NCI-H510A treated with DMSO at 0.1 percent for 48 hours (cell line): Measurements from ENCODE around the gene COL28A1.
"Not testable (repeated sequence)": the region's sequence is repeated elsewhere in the genome, so short reads cannot be mapped to it uniquely, and the experiment has no call there.

Experiments
- DNase-seq: peaks from one replicate; lab custom pipeline; 2025; lab: John Stamatoyannopoulos, UW

COL28A1 gene

GRCh38 chr7:7517754-7518153, 17.9 kb downstream of the COL28A1 start:
- DNase-seq, result no peak

GRCh38 chr7:7516662-7517061, 19.0 kb downstream of the COL28A1 start:
- no peak for DNase-seq

GRCh38 chr7:7516156-7516555, 19.5 kb downstream of the COL28A1 start:
- DNase-seq, result no peak

GRCh38 chr7:7512861-7513597, 22.6 kb downstream of the COL28A1 start:
- DNase-seq, result no peak

- no peak for DNase-seq
Measured at GRCh38 chr7:7510794-7511193, 24.9 kb downstream of the COL28A1 start.

- no peak for DNase-seq
Measured at GRCh38 chr7:7505915-7506314, 29.8 kb downstream of the COL28A1 start.

- DNase-seq, result no peak
Measured at GRCh38 chr7:7504910-7505704, 30.6 kb downstream of the COL28A1 start.

GRCh38 chr7:7499892-7500291, 35.8 kb downstream of the COL28A1 start:
- no peak for DNase-seq

- no peak for DNase-seq
Measured at GRCh38 chr7:7498856-7499255, 36.8 kb downstream of the COL28A1 start.

GRCh38 chr7:7496311-7496710, 39.4 kb downstream of the COL28A1 start:
- DNase-seq, result no peak

- no peak for DNase-seq
Measured at GRCh38 chr7:7495171-7495570, 40.5 kb downstream of the COL28A1 start.

GRCh38 chr7:7491044-7491443, 44.6 kb downstream of the COL28A1 start:
- no peak for DNase-seq

GRCh38 chr7:7490003-7490402, 45.7 kb downstream of the COL28A1 start:
- DNase-seq, result no peak

- no peak for DNase-seq
Measured at GRCh38 chr7:7489546-7489945, 46.1 kb downstream of the COL28A1 start.

- DNase-seq, result no peak
Measured at GRCh38 chr7:7486362-7486761, 49.3 kb downstream of the COL28A1 start.

GRCh38 chr7:7484072-7484471, 51.6 kb downstream of the COL28A1 start:
- no peak for DNase-seq

GRCh38 chr7:7481802-7482201, 53.9 kb downstream of the COL28A1 start:
- DNase-seq, result no peak

GRCh38 chr7:7479275-7479805, 56.3 kb downstream of the COL28A1 start:
- no peak for DNase-seq

GRCh38 chr7:7478569-7478968, 57.1 kb downstream of the COL28A1 start:
- no peak for DNase-seq

- not testable (repeated sequence) for DNase-seq
Measured at GRCh38 chr7:7477641-7478040, 58.0 kb downstream of the COL28A1 start.

GRCh38 chr7:7476381-7476780, 59.3 kb downstream of the COL28A1 start:
- DNase-seq, result no peak

GRCh38 chr7:7475601-7476000, 60.1 kb downstream of the COL28A1 start:
- DNase-seq, result no peak

GRCh38 chr7:7474436-7474835, 61.2 kb downstream of the COL28A1 start:
- DNase-seq, result no peak
